Ovary (tissue), 9 donors: Measurements from ENCODE around the gene C1orf53. TPM values are rescaled to one million over a fixed set of nuclear protein-coding genes. Genes with fewer than 3 reads are reported as not detected.

Experiments
- DNase-seq, 5 donors: peaks; one replicate each; pipeline ENCODE4 v3.0.0-alpha.2; 2019 to 2020
- H3K27ac ChIP-seq, 2 donors: fragments of 200-600 bp; one replicate each; pipeline versions ENCODE4 v1.5.1 to v1.8.0; 2019 to 2022
- H3K27me3 ChIP-seq: fragments of 200-600 bp; one replicate; pipeline ENCODE4 v1.8.0; 2022
- H3K36me3 ChIP-seq: fragments of 200-600 bp; sonication (generic); one replicate; pipeline ENCODE4 v1.5.1; 2019
- H3K4me1 ChIP-seq: one replicate; pipeline ENCODE4 v1.8.1; 2013; ENCODE audit warnings: mild to moderate bottlenecking, moderate library complexity; ENCODE audit not compliant: insufficient read depth
- H3K4me3 ChIP-seq: fragments of 200-600 bp; sonication (generic); one replicate; pipeline ENCODE4 v1.5.1; 2017
- H3K9me3 ChIP-seq, 2 donors: fragments of 200-600 bp in 1 of 2; sonication (generic) in 1 of 2; one replicate each; pipeline versions ENCODE4 v1.5.1 to v1.8.1; 2013 to 2019; ENCODE audit warnings: mild to moderate bottlenecking in 1 of 2, moderate library complexity in 1 of 2
- CTCF ChIP-seq, 3 donors: fragments of 450-650 bp in 2 of 3; fragments of 200-600 bp in 1 of 3; IDR thresholded peaks; one replicate each; pipeline versions ENCODE4 v1.5.1 to v1.8.0; 2016 to 2022; ENCODE audit warnings: antibody characterized with exemption in 3 of 3, mild to moderate bottlenecking in 1 of 3
- EP300 ChIP-seq: sonication (generic); formaldehyde crosslinking; IDR thresholded peaks from one replicate; pipeline ENCODE4 v1.6.1; 2017; ENCODE audit warnings: antibody characterized with exemption
- POLR2A ChIP-seq: fragments of 450-650 bp; IDR thresholded peaks from one replicate; pipeline ENCODE4 v1.6.1; 2017; ENCODE audit warnings: antibody characterized with exemption, mild to moderate bottlenecking, moderate library complexity
- WGBS, 3 donors: extraction: QIAGEN DNeasy Blood & Tissue Kit in 1 of 3; methylation state at CpG; one replicate each; pipeline versions ENCODE4 v1.1.5 to v1.1.7; 2013 to 2017; 5-methylcytosine and 5-hydroxymethylcytosine counted together
- intact Hi-C, 4 donors: fragments of 100-400 bp; cut with DNase I; formaldehyde crosslinking; loops; one replicate each; pipeline versions ENCODE4 v1.11.0 to v1.15.1; 2022 to 2023
- polyA plus RNA-seq, 2 donors: library from polyadenylated mRNA; stranded (reverse); fragments of 200-250 nt in 1 of 2; fragments of 350-450 nt in 1 of 2; fragmentation: Illumina TruSeq in 1 of 2; extraction: RNeasy Lipid Tissue Mini Kit (QIAGEN cat#74804) in 1 of 2; gene quantifications; one replicate each; pipeline ENCODE4 v1.2.3, GENCODE V29; 2013 to 2014
- total RNA-seq, 7 donors: library from RNA; depleted of rRNA in 2 of 7; stranded (reverse); fragments of >200 nt in 2 of 7; fragmentation: NEBNext Ultra II Directional in 3 of 7; extraction: Animal tissue kit (Norgen Biotek cat#: 25700) in 3 of 7; gene quantifications; one replicate each; pipeline versions ENCODE4 v1.1.0 to v1.2.4, GENCODE V29; 2016 to 2023
- donor health status: DM: no; HTN: no; CAD: no; lungs with moderate emphysema.
- donor health status: DM: no; HTN: no; CAD: no.
- donor health status: Bipolar disorder and iron deficiency.
- donor health status: DM: yes; HTN: yes; CAD: no.
- donor health status: DM: no; HTN: no; CAD: no.
- donor health status: DM: yes; HTN: yes; CAD: no.

The C1orf53 gene
- total and polyA plus RNA-seq, 9 donors = 1.9 to 7.5 (median 4.8) TPM

- no peaks in the 10 kb centered on the region for H3K36me3 ChIP-seq
- no peak overlapping the region for H3K4me3 ChIP-seq
- no peaks in the 10 kb centered on the region for H3K9me3 ChIP-seq
- DNase-seq = no peak
- H3K27ac ChIP-seq = no peak overlapping the region
- no peaks in the 10 kb centered on the region for H3K27me3 ChIP-seq
- intact Hi-C loops = no loop called here
- no peaks in the 10 kb centered on the region for H3K4me1 ChIP-seq
- TF ChIP-seq CTCF (IDR thresholded peaks at IDR 0.05) = no peak
- no peak for TF ChIP-seq EP300
- no peak for TF ChIP-seq POLR2A
Measured at GRCh38 chr1:197862671-197863070, 39.8 kb upstream of the C1orf53 start.

GRCh38 chr1:197865809-197866208 is 36.6 kb upstream of the C1orf53 start:
- no peaks in the 10 kb centered on the region for H3K4me1 ChIP-seq
- intact Hi-C loops = no loop called here
- H3K27ac ChIP-seq = no peak overlapping the region
- no peak for DNase-seq
- WGBS, 3 donors = 56 to 76% (median 64%) methylated on average over 2 of the region's 2 CpGs
- TF ChIP-seq CTCF (IDR thresholded peaks at IDR 0.05) (no peak), EP300 (no peak)
- no peak overlapping the region for H3K4me3 ChIP-seq
- H3K27me3 ChIP-seq = no peaks in the 10 kb centered on the region
- no peaks in the 10 kb centered on the region for H3K36me3 ChIP-seq
- H3K9me3 ChIP-seq = no peaks in the 10 kb centered on the region

- intact Hi-C loops = no loop called here
- Histone ChIP-seq H3K4me3 (no peak overlapping the region), H3K9me3 (no peaks in the 10 kb centered on the region), H3K27me3 (no peaks in the 10 kb centered on the region), H3K27ac (no peak overlapping the region), H3K4me1 (no peaks in the 10 kb centered on the region), H3K36me3 (no peaks in the 10 kb centered on the region)
- TF ChIP-seq POLR2A = no peak
- no peak for TF ChIP-seq CTCF (IDR thresholded peaks at IDR 0.05)
- TF ChIP-seq EP300 = no peak
- WGBS, 3 donors = 48 to 59% (median 48%) methylated on average over 7 of the region's 7 CpGs
- DNase-seq = no peak
Measured at GRCh38 chr1:197868751-197869489, 33.5 kb upstream of the C1orf53 start.

- Histone ChIP-seq H3K27me3 (no peaks in the 10 kb centered on the region), H3K9me3 (no peaks in the 10 kb centered on the region), H3K27ac (no peak overlapping the region), H3K4me1 (no peaks in the 10 kb centered on the region), H3K4me3 (no peak overlapping the region), H3K36me3 (no peaks in the 10 kb centered on the region)
- TF ChIP-seq POLR2A = no peak
- no peak for TF ChIP-seq CTCF (IDR thresholded peaks at IDR 0.05)
- no peak for TF ChIP-seq EP300
- intact Hi-C loops = no loop called here
- no peak for DNase-seq
- WGBS, 3 donors = 40 to 61% (median 44%) methylated on average over 2 of the region's 2 CpGs
Measured at GRCh38 chr1:197869490-197870077, 32.8 kb upstream of the C1orf53 start.
